AG10803 (cell line): ENCODE measurements around the gene RAB3C.

Experiments used
- DNase-seq: peaks from one replicate; pipeline ENCODE4 v3.0.0; 2010; ENCODE audit warnings: low read depth
- H3K4me3 ChIP-seq: 2 replicates; pipeline ENCODE4 v1.5.1; 2011; ENCODE audit warnings: mild to moderate bottlenecking, low read length, control low read depth
- CTCF ChIP-seq: conservative IDR thresholded peaks from 2 replicates; pipeline ENCODE4 v1.5.1; 2011; ENCODE audit warnings: mild to moderate bottlenecking, low read length, control low read depth, inconsistent platforms

The RAB3C gene

GRCh38 chr5:58787987-58788386 lies 205.1 kb downstream of the RAB3C start:
- TF ChIP-seq CTCF = no peak
- DNase-seq = no peak
- H3K4me3 ChIP-seq = no peak overlapping the region

GRCh38 chr5:58793888-58794657 lies 211.2 kb downstream of the RAB3C start:
- H3K4me3 ChIP-seq = no peak overlapping the region
- no peak for DNase-seq
- no peak for TF ChIP-seq CTCF

- no peak for DNase-seq
- H3K4me3 ChIP-seq = no peak overlapping the region
- no peak for TF ChIP-seq CTCF
These were observed 212.0 kb downstream of the RAB3C start for GRCh38 chr5:58794875-58795274.

GRCh38 chr5:58795327-58795726 lies 212.5 kb downstream of the RAB3C start:
- no peak for TF ChIP-seq CTCF
- no peak for DNase-seq
- no peak overlapping the region for H3K4me3 ChIP-seq

- no peak for TF ChIP-seq CTCF
- no peak for DNase-seq
- no peak overlapping the region for H3K4me3 ChIP-seq
These were observed 214.1 kb downstream of the RAB3C start for GRCh38 chr5:58797021-58797420.

GRCh38 chr5:58800356-58800755 lies 217.5 kb downstream of the RAB3C start:
- H3K4me3 ChIP-seq = no peak overlapping the region
- no peak for DNase-seq
- no peak for TF ChIP-seq CTCF

GRCh38 chr5:58800861-58801540 lies 218.1 kb downstream of the RAB3C start:
- no peak overlapping the region for H3K4me3 ChIP-seq
- TF ChIP-seq CTCF = no peak
- DNase-seq = no peak
